Esophagus muscularis mucosa (tissue), 4 donors: Measurements from ENCODE around the gene TMEM150B.

Source experiments
- EP300 ChIP-seq: sonication (generic); formaldehyde crosslinking; IDR thresholded peaks from one replicate; pipeline ENCODE4 v1.6.1; 2017; ENCODE audit warnings: antibody characterized with exemption
- POLR2A ChIP-seq: fragments of 450-650 bp; IDR thresholded peaks from one replicate; pipeline ENCODE4 v1.6.1; 2017; ENCODE audit warnings: antibody characterized with exemption, moderate library complexity, mild to moderate bottlenecking, low read depth
- POLR2AphosphoS5 ChIP-seq, 2 donors: sonication (generic); formaldehyde crosslinking; IDR thresholded peaks; one replicate each; pipeline ENCODE4 v1.6.1; 2017; ENCODE audit warnings: antibody characterized with exemption in 2 of 2
- TF ChIP-seq, protein P1 (sequence below), 3 experiments: fragments of 200-600 bp in 2 of 3; fragments of 450-650 bp in 1 of 3; sonication (generic) in 2 of 3; IDR thresholded peaks; one replicate each; pipeline ENCODE4 v1.5.1; 2017 to 2019; ENCODE audit warnings: antibody characterized with exemption in 3 of 3, mild to moderate bottlenecking in 2 of 3, moderate library complexity in 1 of 3

DNA sequence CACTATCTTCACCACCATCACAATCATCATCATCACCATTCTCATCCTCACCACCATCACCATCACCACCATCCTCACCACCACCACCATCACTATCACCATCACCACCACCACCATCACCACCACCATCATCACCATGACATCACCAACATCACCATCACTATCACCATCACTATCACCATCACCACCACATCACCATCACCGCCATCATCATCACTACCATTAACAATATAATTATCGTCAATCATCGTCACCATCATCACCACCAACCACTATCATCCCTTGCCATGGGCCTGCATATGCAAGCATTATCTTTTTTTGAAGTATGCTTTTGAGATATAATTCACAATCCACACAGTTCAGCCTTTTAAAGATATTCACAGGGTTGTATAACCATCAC lies 58.7 kb downstream of the TMEM150B start:
- TF ChIP-seq POLR2A (no peak), EP300 (no peak), POLR2AphosphoS5 (IDR thresholded peaks at IDR 0.05) (no peak)
- TF ChIP-seq, protein P1, sequence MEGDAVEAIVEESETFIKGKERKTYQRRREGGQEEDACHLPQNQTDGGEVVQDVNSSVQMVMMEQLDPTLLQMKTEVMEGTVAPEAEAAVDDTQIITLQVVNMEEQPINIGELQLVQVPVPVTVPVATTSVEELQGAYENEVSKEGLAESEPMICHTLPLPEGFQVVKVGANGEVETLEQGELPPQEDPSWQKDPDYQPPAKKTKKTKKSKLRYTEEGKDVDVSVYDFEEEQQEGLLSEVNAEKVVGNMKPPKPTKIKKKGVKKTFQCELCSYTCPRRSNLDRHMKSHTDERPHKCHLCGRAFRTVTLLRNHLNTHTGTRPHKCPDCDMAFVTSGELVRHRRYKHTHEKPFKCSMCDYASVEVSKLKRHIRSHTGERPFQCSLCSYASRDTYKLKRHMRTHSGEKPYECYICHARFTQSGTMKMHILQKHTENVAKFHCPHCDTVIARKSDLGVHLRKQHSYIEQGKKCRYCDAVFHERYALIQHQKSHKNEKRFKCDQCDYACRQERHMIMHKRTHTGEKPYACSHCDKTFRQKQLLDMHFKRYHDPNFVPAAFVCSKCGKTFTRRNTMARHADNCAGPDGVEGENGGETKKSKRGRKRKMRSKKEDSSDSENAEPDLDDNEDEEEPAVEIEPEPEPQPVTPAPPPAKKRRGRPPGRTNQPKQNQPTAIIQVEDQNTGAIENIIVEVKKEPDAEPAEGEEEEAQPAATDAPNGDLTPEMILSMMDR (IDR thresholded peaks at IDR 0.05), result no peak
